ENCODE data around the gene ZNF138.

GRCh38 chr7:64879086-64879730 is 85.0 kb downstream of the ZNF138 start:
- no peak for TF ChIP-seq EZH2 (IDR thresholded peaks at IDR 0.05; ENCODE audit: low read length)
- TF ChIP-seq, protein P1, sequence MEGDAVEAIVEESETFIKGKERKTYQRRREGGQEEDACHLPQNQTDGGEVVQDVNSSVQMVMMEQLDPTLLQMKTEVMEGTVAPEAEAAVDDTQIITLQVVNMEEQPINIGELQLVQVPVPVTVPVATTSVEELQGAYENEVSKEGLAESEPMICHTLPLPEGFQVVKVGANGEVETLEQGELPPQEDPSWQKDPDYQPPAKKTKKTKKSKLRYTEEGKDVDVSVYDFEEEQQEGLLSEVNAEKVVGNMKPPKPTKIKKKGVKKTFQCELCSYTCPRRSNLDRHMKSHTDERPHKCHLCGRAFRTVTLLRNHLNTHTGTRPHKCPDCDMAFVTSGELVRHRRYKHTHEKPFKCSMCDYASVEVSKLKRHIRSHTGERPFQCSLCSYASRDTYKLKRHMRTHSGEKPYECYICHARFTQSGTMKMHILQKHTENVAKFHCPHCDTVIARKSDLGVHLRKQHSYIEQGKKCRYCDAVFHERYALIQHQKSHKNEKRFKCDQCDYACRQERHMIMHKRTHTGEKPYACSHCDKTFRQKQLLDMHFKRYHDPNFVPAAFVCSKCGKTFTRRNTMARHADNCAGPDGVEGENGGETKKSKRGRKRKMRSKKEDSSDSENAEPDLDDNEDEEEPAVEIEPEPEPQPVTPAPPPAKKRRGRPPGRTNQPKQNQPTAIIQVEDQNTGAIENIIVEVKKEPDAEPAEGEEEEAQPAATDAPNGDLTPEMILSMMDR (optimal IDR thresholded peaks at IDR 0.05 in 1 of 3, IDR thresholded peaks at IDR 0.05 in 1 of 3, conservative IDR thresholded peaks at IDR 0.05 in 1 of 3; ENCODE audit: extremely low read depth in 1 of 3, insufficient read depth in 2 of 3, low read length in 3 of 3) = no peak

Data from keratinocyte (primary cell).